A549 treated with Mapracorat at 1 μM for 4 hours (cell line): ENCODE data around the gene FOXP4. TPM values are rescaled to one million over a fixed set of nuclear protein-coding genes. Genes with fewer than 3 reads are reported as not detected.

Source experiments
- total RNA-seq: library from RNA; stranded (reverse); fragments of 200-300 nt; extraction: Qiagen RNA extraction; gene quantifications from 5 replicates; pipeline ENCODE4 v1.2.3, GENCODE V29; 2022

The FOXP4 gene, protein sequence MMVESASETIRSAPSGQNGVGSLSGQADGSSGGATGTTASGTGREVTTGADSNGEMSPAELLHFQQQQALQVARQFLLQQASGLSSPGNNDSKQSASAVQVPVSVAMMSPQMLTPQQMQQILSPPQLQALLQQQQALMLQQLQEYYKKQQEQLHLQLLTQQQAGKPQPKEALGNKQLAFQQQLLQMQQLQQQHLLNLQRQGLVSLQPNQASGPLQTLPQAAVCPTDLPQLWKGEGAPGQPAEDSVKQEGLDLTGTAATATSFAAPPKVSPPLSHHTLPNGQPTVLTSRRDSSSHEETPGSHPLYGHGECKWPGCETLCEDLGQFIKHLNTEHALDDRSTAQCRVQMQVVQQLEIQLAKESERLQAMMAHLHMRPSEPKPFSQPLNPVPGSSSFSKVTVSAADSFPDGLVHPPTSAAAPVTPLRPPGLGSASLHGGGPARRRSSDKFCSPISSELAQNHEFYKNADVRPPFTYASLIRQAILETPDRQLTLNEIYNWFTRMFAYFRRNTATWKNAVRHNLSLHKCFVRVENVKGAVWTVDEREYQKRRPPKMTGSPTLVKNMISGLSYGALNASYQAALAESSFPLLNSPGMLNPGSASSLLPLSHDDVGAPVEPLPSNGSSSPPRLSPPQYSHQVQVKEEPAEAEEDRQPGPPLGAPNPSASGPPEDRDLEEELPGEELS
- 16.4 to 23.9 TPM (median 23.0 TPM) in 5 replicates for total RNA-seq

GRCh38 chr6:41545703-41546474 is at the start of gene FOXP4:
TSS of gene FOXP4 (plus strand) at chr6:41546381. CDS start at chr6:41565761, 19,380 bp downstream.

DNA sequence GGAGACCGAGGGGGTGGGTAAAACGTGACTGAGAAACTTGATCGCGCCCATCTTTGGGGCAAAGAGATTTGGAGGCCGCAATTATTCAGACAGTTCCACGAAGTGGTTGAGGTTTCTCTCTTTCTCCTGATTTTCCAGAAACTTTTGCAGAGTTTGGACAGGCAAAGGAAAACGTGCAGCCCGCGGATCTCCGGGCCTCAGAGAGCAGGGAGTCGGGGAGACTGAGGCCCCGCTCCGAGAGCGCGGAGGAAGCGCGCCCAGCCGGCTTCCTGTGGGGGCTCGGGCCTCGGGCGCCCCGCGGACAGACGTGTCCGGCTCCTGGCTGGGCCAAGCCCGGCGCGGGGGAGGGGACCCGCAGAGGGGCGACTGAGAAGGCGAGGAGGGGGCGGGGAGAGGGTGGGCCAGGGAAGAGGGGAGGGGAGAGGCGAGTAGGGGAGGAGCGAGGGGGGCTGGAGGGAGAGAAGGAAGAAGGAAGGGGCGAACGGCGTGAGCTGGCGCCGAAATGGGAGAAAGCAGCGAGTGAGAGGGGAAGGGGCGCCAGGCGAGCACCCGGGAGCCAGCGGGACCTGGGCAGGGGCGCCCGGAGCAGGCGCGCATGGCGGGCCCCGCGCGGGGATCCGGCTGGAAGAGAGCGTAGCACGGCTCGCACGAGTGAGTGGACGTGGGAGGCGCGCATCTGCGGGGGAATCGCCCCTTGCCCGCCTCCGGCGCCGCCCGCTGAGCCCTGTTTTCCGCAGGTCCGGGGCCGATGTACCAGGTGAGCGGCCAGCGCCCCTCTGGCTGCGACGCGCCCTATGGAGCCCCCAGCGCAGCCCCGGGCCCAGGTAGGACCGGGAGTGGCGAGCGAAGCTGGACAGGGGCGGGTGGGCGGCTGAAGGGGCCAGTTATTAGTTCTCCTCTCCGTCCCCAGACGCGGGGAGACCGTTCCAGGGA is 92.1 kb downstream of the FOXP4 start, which contains the start of gene MDFI:
MDFI (plus strand) TSS at position 467 of the 933 bp plus-strand sequence; CDS start at position 749, 282 bp downstream.

Other genes starting within 250 kb of the FOXP4 start
- not detected in 5 replicates for gene NCR2, start 210.8 kb upstream of the FOXP4 start, total RNA-seq
- 0.33 to 1.2 TPM (median 0.85 TPM) in 5 replicates for gene MDFI, start 92.1 kb downstream of the FOXP4 start, total RNA-seq
- 6.6 to 9.0 TPM (median 8.3 TPM) in 5 replicates for gene TFEB, start 189.2 kb downstream of the FOXP4 start, total RNA-seq
- not detected in 5 replicates for gene PGC, start 201.0 kb downstream of the FOXP4 start, total RNA-seq
- gene FRS3, start 233.5 kb downstream of the FOXP4 start, total RNA-seq, result 1.9 to 3.3 TPM (median 2.7 TPM) in 5 replicates
- 0.47 to 0.91 TPM (median 0.66 TPM) in 5 replicates for gene PRICKLE4, start 234.4 kb downstream of the FOXP4 start, total RNA-seq
- 279 to 317 TPM (median 304 TPM) in 5 replicates for gene TOMM6, start 241.3 kb downstream of the FOXP4 start, total RNA-seq